HUES6 (cell line): Measurements from ENCODE around the gene STRADA.
"Not testable (repeated sequence)": the region's sequence is repeated elsewhere in the genome, so short reads cannot be mapped to it uniquely, and the experiment has no call there.

Experiments used
- H3K27ac ChIP-seq: 2 replicates; pipeline ENCODE4 v1.7.0; 2013; ENCODE audit warnings: low read depth, mild to moderate bottlenecking, low read length, inconsistent platforms
- H3K27me3 ChIP-seq: 2 replicates; pipeline ENCODE4 v1.6.1; 2013; ENCODE audit warnings: low read length; ENCODE audit not compliant: control insufficient read depth, insufficient read depth
- H3K36me3 ChIP-seq: 2 replicates; pipeline ENCODE4 v1.6.1; 2013; ENCODE audit warnings: low read length; ENCODE audit not compliant: control insufficient read depth, insufficient read depth
- H3K4me1 ChIP-seq: 2 replicates; pipeline ENCODE4 v1.6.1; 2013; ENCODE audit warnings: low read length; ENCODE audit not compliant: control insufficient read depth, insufficient read depth
- H3K4me3 ChIP-seq: 2 replicates; pipeline ENCODE4 v1.5.1; 2013; ENCODE audit warnings: low read depth, low read length
- H3K9ac ChIP-seq: one replicate; pipeline ENCODE4 v1.6.1; 2013; ENCODE audit warnings: mild to moderate bottlenecking, low read length
- H3K9me3 ChIP-seq: 2 replicates; pipeline ENCODE4 v1.6.1; 2013; ENCODE audit warnings: low read depth, low read length; ENCODE audit not compliant: control insufficient read depth, insufficient read depth

STRADA gene

DNA sequence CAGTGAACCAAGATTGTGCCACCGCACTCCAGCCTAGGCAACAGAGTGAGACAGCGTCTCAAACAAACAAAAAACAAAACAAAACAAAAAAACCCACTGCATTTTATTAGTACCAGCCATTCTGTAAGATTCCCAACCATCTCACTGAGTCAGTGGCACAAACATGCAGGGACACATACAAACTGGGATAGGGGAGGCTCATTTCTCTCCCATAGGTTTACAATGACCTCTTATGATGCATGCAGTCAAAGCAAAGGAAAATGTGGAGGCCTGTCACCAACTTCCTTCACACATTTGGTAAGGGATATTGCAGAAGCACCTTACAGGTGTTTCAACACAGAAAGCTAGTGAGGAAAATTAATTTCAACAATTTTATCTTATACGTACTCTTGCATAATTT is 12.4 kb upstream of the STRADA start:
- H3K36me3 ChIP-seq = peaks cover 93% of the 10 kb centered on the region
- no peaks in the 10 kb centered on the region for H3K27me3 ChIP-seq
- H3K27ac ChIP-seq = no peak overlapping the region
- H3K4me3 ChIP-seq = no peak overlapping the region
- H3K4me1 ChIP-seq = no peaks in the 10 kb centered on the region
- no peak overlapping the region for H3K9ac ChIP-seq
- H3K9me3 ChIP-seq = no peaks in the 10 kb centered on the region

DNA sequence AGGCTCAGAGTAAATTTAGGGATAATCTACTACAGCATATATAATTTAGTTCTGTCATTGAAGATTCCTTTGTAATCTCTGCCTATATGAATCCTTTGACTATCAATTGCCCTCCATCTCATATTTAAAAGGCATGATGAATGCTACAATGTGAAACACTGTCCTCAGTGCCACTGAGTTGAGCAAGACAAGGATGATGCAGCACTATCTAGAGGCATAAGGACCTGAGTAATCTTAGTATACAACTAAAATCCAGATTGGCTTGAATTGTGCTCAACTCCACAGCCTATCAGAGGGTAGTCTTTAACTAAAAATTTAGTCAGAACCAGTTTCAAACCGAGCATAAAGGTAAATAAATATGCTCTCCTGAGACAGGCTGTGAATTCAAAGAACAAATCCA is 11.6 kb upstream of the STRADA start:
- H3K4me1 ChIP-seq = no peaks in the 10 kb centered on the region
- no peaks in the 10 kb centered on the region for H3K9me3 ChIP-seq
- H3K9ac ChIP-seq = no peak overlapping the region
- H3K27ac ChIP-seq = no peak overlapping the region
- H3K4me3 ChIP-seq = no peak overlapping the region
- H3K36me3 ChIP-seq = peaks cover 91% of the 10 kb centered on the region
- H3K27me3 ChIP-seq = no peaks in the 10 kb centered on the region

- Histone ChIP-seq H3K27me3 (no peaks in the 10 kb centered on the region), H3K9ac (no peak overlapping the region), H3K27ac (no peak overlapping the region), H3K9me3 (no peaks in the 10 kb centered on the region), H3K36me3 (peaks cover 91% of the 10 kb centered on the region), H3K4me1 (no peaks in the 10 kb centered on the region), H3K4me3 (no peak overlapping the region)
Measured at GRCh38 chr17:63752707-63753106, 11.1 kb upstream of the STRADA start.

GRCh38 chr17:63751806-63752205 is 10.2 kb upstream of the STRADA start:
- Histone ChIP-seq H3K4me1 (no peaks in the 10 kb centered on the region), H3K36me3 (peaks cover 91% of the 10 kb centered on the region), H3K9ac (no peak overlapping the region), H3K27ac (no peak overlapping the region), H3K4me3 (no peak overlapping the region), H3K9me3 (no peaks in the 10 kb centered on the region), H3K27me3 (no peaks in the 10 kb centered on the region)

- peaks cover 7% of the 10 kb centered on the region for H3K36me3 ChIP-seq
- H3K27me3 ChIP-seq = no peaks in the 10 kb centered on the region
- no peaks in the 10 kb centered on the region for H3K9me3 ChIP-seq
- H3K9ac ChIP-seq = peak overlapping the region; percentile 93
- peak overlapping the region; percentile 89 for H3K4me3 ChIP-seq
- peak overlapping the region; percentile 83 for H3K27ac ChIP-seq
- H3K4me1 ChIP-seq = 0 out of 2 replicates have a peak, but pooled peaks cover 3% of the 10 kb centered on the region
Measured at GRCh38 chr17:63741143-63741407, 524 bp downstream of the STRADA start.

DNA sequence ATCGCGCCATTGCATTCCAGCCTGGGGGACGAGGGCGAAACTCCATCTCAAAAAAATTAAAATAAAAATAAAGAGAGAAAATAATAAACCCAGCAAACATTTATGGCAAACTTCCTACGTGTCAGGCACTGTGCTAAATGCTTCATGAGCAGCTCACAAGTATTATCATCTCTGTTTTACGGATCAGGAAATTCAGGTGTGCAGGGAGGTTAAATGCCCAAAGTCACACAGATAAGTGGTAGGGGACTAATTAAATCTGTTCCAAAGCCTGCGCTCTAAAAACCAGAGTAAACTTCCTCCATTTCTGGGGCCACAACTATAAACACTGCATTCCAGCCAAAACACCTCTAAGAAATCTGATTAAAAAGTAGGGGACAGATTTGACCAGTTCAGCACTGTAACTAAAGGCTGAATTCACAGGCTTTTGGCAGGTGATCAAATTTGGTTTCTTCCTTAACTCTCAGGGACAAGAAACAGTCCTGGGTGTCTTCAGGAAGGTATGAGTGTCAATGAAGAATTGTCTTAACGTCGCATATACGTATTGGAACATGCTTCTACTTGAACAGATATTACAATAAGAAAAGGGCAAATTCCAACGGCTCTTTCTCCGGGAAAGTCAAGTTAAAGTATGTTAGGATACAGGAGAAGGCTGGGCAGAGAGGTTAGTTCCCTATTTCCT is 996 bp downstream of the STRADA start:
- no peaks in the 10 kb centered on the region for H3K27me3 ChIP-seq
- 0 out of 2 replicates have a peak, but pooled peaks cover 3% of the 10 kb centered on the region for H3K4me1 ChIP-seq
- no peaks in the 10 kb centered on the region for H3K9me3 ChIP-seq
- no peak overlapping the region; the same call in 1 of the 2 replicates for H3K27ac ChIP-seq
- H3K36me3 ChIP-seq = peaks cover 3% of the 10 kb centered on the region; the same call in 1 of the 2 replicates
- H3K9ac ChIP-seq = peak overlapping the region; percentile 93
- H3K4me3 ChIP-seq = peak overlapping the region; percentile 89

DNA sequence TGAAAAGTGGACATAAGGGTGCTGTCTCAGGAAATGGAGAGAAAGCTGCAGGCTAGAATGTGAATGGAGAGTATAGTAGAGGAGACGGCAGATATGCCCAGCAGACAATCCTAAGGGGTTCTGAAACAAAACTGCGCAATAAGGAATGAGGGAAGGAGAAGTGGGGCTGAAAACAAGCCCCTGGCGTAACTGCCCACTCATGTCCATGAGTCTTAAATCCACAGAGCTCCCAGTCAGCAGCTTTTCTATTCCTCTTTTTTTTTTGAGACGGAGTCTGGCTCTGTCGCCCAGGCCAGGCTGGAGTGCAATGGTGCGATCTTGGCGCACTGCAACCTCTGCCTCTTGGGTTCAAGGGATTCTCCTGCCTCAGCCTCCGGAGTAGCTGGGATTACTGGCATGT is 5.9 kb downstream of the STRADA start:
- H3K4me1 ChIP-seq = 0 out of 2 replicates have a peak, but pooled peaks cover 3% of the 10 kb centered on the region
- H3K36me3 ChIP-seq = no peaks in the 10 kb centered on the region

DNA sequence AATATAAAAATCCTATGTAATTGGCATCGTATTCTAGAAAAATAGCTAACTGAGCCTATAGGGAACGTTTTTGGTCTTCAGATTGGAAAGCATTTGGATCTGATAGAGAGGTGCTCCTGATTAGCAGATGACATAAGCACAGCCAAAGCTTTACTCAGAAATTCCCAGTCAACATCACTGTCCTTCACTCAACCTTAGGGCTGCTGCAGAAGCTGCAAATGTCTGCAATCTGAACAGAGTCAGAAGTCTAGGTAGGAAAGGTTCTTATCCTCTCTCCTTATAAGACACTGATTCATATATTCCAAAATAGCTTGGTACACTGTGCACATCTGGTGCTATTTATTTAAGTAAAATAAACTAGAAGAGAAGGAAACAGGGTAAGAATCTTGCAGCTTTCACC is 19.2 kb downstream of the STRADA start:
- Histone ChIP-seq H3K27ac (no peak overlapping the region), H3K9me3 (no peaks in the 10 kb centered on the region), H3K9ac (no peak overlapping the region), H3K27me3 (no peaks in the 10 kb centered on the region), H3K4me1 (no peaks in the 10 kb centered on the region), H3K4me3 (no peak overlapping the region), H3K36me3 (peaks cover 17% of the 10 kb centered on the region)

More for the DNA sequence above, 5.9 kb downstream of the STRADA start:
- Histone ChIP-seq H3K9ac (no peak overlapping the region), H3K4me3 (no peak overlapping the region), H3K27me3 (no peaks in the 10 kb centered on the region), H3K9me3 (no peaks in the 10 kb centered on the region), H3K27ac (no peak overlapping the region)

- H3K27ac ChIP-seq, H3K4me1 ChIP-seq, H3K9ac ChIP-seq, H3K9me3 ChIP-seq, H3K4me3 ChIP-seq, H3K36me3 ChIP-seq, H3K27me3 ChIP-seq: not testable (repeated sequence)
Measured at GRCh38 chr17:63720194-63720593, 21.4 kb downstream of the STRADA start.

- Histone ChIP-seq H3K27ac (no peak overlapping the region), H3K27me3 (no peaks in the 10 kb centered on the region), H3K4me1 (no peaks in the 10 kb centered on the region), H3K4me3 (no peak overlapping the region), H3K36me3 (peaks cover 15% of the 10 kb centered on the region), H3K9ac (no peak overlapping the region), H3K9me3 (no peaks in the 10 kb centered on the region)
Measured at GRCh38 chr17:63718988-63719387, 22.6 kb downstream of the STRADA start.

DNA sequence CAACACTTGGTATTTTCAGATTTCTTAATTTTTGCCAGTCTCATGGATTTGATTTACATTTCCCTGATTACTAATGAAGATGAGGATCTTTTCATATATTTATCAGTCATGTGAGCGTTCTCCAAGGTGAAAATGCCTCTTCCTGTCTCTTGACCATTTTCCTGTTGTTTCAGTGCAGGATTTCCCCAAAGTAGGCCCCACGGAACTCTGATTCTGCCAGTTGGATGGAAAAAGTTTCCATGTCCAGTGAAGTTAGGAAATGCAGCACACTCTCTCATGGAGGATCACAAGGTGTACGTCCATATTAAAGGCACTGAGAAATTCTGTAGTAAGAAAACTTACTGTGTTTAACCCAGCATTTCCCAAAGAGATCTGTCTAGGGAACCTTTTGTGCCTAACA is 25.2 kb downstream of the STRADA start:
- no peaks in the 10 kb centered on the region for H3K4me1 ChIP-seq
- H3K36me3 ChIP-seq = peaks cover 31% of the 10 kb centered on the region

More for the DNA sequence above, 25.2 kb downstream of the STRADA start:
- H3K9ac ChIP-seq = no peak overlapping the region
- H3K4me3 ChIP-seq = no peak overlapping the region
- H3K9me3 ChIP-seq = no peaks in the 10 kb centered on the region
- no peaks in the 10 kb centered on the region for H3K27me3 ChIP-seq
- no peak overlapping the region for H3K27ac ChIP-seq
